Trophoblast cell (in vitro differentiated cells and primary cell): ENCODE results near the gene LINGO4.

Source experiments
- DNase-seq, 2 donors: peaks; one replicate each; pipeline ENCODE4 v3.0.0-alpha.2; 2016
- H2AFZ ChIP-seq: 2 replicates; pipeline ENCODE4 v1.6.1; 2013; ENCODE audit warnings: low read length, moderate library complexity, mild to moderate bottlenecking; ENCODE audit not compliant: insufficient read depth, poor library complexity
- H2AK5ac ChIP-seq: 2 replicates; pipeline ENCODE4 v1.6.1; 2013; ENCODE audit warnings: mild to moderate bottlenecking, low read length
- H2BK120ac ChIP-seq: 2 replicates; pipeline ENCODE4 v1.6.1; 2013; ENCODE audit warnings: low read length, mild to moderate bottlenecking, moderate library complexity; ENCODE audit not compliant: insufficient read depth, poor library complexity
- H2BK12ac ChIP-seq: 2 replicates; pipeline ENCODE4 v1.6.1; 2013; ENCODE audit warnings: mild to moderate bottlenecking, low read length, moderate library complexity
- H2BK5ac ChIP-seq: 2 replicates; pipeline ENCODE4 v1.6.1; 2013; ENCODE audit warnings: low read length, low read depth, moderate library complexity, mild to moderate bottlenecking; ENCODE audit not compliant: poor library complexity
- H3K14ac ChIP-seq: 2 replicates; pipeline ENCODE4 v1.6.1; 2013; ENCODE audit warnings: mild to moderate bottlenecking, low read length
- H3K18ac ChIP-seq: 2 replicates; pipeline ENCODE4 v1.6.1; 2013; ENCODE audit warnings: mild to moderate bottlenecking, low read length
- H3K23ac ChIP-seq: 2 replicates; pipeline ENCODE4 v1.6.1; 2013; ENCODE audit warnings: low read length
- H3K27ac ChIP-seq: 2 replicates; pipeline ENCODE4 v1.5.1; 2013; ENCODE audit warnings: low read depth, mild to moderate bottlenecking, inconsistent platforms, low read length, moderate library complexity
- H3K27me3 ChIP-seq: 2 replicates; pipeline ENCODE4 v1.6.1; 2013; ENCODE audit warnings: inconsistent platforms, mild to moderate bottlenecking, low read length, moderate library complexity; ENCODE audit not compliant: insufficient read depth
- H3K36me3 ChIP-seq, 2 experiments: 1 replicate in 1 of 2; 2 replicates in 1 of 2; pipeline ENCODE4 v1.6.1; 2013; ENCODE audit warnings: low read length in 2 of 2, mild to moderate bottlenecking in 2 of 2, moderate library complexity in 1 of 2; ENCODE audit not compliant: insufficient read depth in 2 of 2, control insufficient read depth in 1 of 2
- H3K4ac ChIP-seq: 2 replicates; pipeline ENCODE4 v1.6.1; 2013; ENCODE audit warnings: low read depth, mild to moderate bottlenecking, low read length, moderate library complexity
- H3K4me1 ChIP-seq, 2 experiments: 1 replicate in 1 of 2; 2 replicates in 1 of 2; pipeline ENCODE4 v1.6.1; 2013; ENCODE audit warnings: low read length in 2 of 2, mild to moderate bottlenecking in 2 of 2, moderate library complexity in 1 of 2; ENCODE audit not compliant: insufficient read depth in 2 of 2, control insufficient read depth in 1 of 2
- H3K4me2 ChIP-seq: 2 replicates; pipeline ENCODE4 v1.6.1; 2013; ENCODE audit warnings: inconsistent platforms, mild to moderate bottlenecking, low read length, moderate library complexity
- H3K4me3 ChIP-seq: 2 replicates; pipeline ENCODE4 v1.5.1; 2013; ENCODE audit warnings: mild to moderate bottlenecking, low read depth, low read length, inconsistent platforms
- H3K79me1 ChIP-seq: one replicate; pipeline ENCODE4 v1.6.1; 2013; ENCODE audit warnings: low read length
- H3K79me2 ChIP-seq: 2 replicates; pipeline ENCODE4 v1.6.1; 2013; ENCODE audit warnings: low read length, mild to moderate bottlenecking; ENCODE audit not compliant: control insufficient read depth, insufficient read depth, poor library complexity
- H3K9ac ChIP-seq: 2 replicates; pipeline ENCODE4 v1.6.1; 2013; ENCODE audit warnings: mild to moderate bottlenecking, low read length
- H3K9me3 ChIP-seq: 2 replicates; pipeline ENCODE4 v1.6.1; 2013; ENCODE audit warnings: low read depth, mild to moderate bottlenecking, control low read depth, inconsistent platforms, low read length; ENCODE audit not compliant: insufficient read depth
- H4K12ac ChIP-seq: 2 replicates; pipeline ENCODE4 v1.6.1; 2013; ENCODE audit warnings: low read depth, mild to moderate bottlenecking, low read length, moderate library complexity
- H4K8ac ChIP-seq: 2 replicates; pipeline ENCODE4 v1.6.1; 2013; ENCODE audit warnings: low read depth, mild to moderate bottlenecking, low read length, moderate library complexity
- H4K91ac ChIP-seq: one replicate; pipeline ENCODE4 v1.6.1; 2013; ENCODE audit warnings: low read depth, mild to moderate bottlenecking, low read length, moderate library complexity
- WGBS: extraction: QIAGEN DNeasy Blood & Tissue Kit; methylation state at CpG from one replicate; pipeline ENCODE4 v1.1.7; 2013; ENCODE audit warnings: missing lambda C conversion rate; ENCODE audit not compliant: insufficient read length, insufficient coverage; ENCODE audit errors: extremely low coverage; 5-methylcytosine and 5-hydroxymethylcytosine counted together

Gene LINGO4

DNA sequence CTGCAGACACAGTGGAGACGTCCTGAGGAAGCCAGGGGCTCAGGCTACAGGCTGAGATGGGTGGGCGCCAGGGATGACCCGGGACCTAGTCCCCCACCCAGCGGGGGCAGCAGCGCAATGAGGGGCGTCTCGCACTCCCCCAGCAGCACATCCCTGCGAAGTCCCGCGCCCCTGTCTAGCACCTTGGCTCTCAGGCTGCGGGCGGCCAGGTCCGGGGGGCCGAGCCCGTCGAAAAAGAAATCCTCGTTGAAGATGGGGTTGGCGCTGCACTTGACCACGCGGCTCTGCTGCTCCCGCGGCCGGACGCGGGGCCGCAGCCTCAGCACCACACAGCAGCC is 32.6 kb upstream of the LINGO4 start:
- H3K79me2 ChIP-seq: peaks cover 8% of the 10 kb centered on the region
- H3K18ac ChIP-seq: peak overlapping the region; percentile 40
- peaks cover 21% of the 10 kb centered on the region for H3K27me3 ChIP-seq
- peaks cover 16% of the 10 kb centered on the region for H3K79me1 ChIP-seq
- no peak for DNase-seq
- no peak overlapping the region for H3K23ac ChIP-seq
- H3K4me2 ChIP-seq: peak overlapping the region; percentile 59
- H3K27ac ChIP-seq: no peak overlapping the region
- peak overlapping the region; percentile 19 for H3K14ac ChIP-seq
- peak overlapping the region; percentile 63 for H4K12ac ChIP-seq
- H3K4ac ChIP-seq: no peak overlapping the region
- H2BK5ac ChIP-seq: no peak overlapping the region
- H3K36me3 ChIP-seq: no peaks in the 10 kb centered on the region
- H2BK12ac ChIP-seq: peak overlapping the region; percentile 39
- H2AK5ac ChIP-seq: peak overlapping the region; percentile 75
- H3K9me3 ChIP-seq: peaks cover 2% of the 10 kb centered on the region
- H2AFZ ChIP-seq: peak overlapping the region; percentile 69
- no peak overlapping the region for H3K4me3 ChIP-seq
- H4K91ac ChIP-seq: peak overlapping the region; percentile 73
- no peak overlapping the region for H3K9ac ChIP-seq
- no CpG with 5 or more reads among the region's 26 CpGs for WGBS
- peak overlapping the region; percentile 73 for H4K8ac ChIP-seq
- H3K4me1 ChIP-seq: peaks cover 24 to 31% of the 10 kb centered on the region in 2 experiments
- peak overlapping the region; percentile 60 for H2BK120ac ChIP-seq

DNA sequence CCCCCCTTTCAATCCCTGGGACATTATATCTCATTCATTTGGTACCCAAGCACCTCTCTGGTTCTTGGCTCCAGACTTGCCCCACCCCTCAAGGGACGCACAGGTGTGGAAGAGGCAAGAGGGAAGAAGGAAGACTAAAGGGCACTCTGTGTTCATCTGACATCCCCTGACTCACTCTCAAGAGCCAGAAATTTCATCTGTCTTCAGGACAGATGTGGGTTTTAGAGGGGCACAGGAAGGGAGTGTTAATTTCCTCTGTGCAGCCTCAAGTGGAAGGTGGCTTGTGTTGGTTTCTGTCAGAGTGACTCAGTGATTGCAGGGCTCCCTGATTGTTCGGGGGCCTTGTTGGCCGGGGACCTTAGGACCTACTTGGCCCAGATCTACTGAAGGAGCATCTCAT is 32.0 kb upstream of the LINGO4 start:
- H3K4me2 ChIP-seq: no peak overlapping the region
- H3K9ac ChIP-seq: no peak overlapping the region
- H2AFZ ChIP-seq: no peak overlapping the region
- peaks cover 24 to 31% of the 10 kb centered on the region in 2 experiments for H3K4me1 ChIP-seq
- H3K27me3 ChIP-seq: peaks cover 21% of the 10 kb centered on the region
- H4K8ac ChIP-seq: no peak overlapping the region
- no peaks in the 10 kb centered on the region for H3K36me3 ChIP-seq
- no peak overlapping the region for H4K12ac ChIP-seq
- H2BK120ac ChIP-seq: no peak overlapping the region
- H2AK5ac ChIP-seq: no peak overlapping the region
- H3K79me1 ChIP-seq: peaks cover 16% of the 10 kb centered on the region
- peak overlapping the region; percentile 15 for H4K91ac ChIP-seq
- WGBS: no CpG with 5 or more reads among the region's 3 CpGs
- no peak overlapping the region for H3K27ac ChIP-seq
- no peak overlapping the region for H3K14ac ChIP-seq
- no peak overlapping the region for H2BK12ac ChIP-seq
- H3K4me3 ChIP-seq: no peak overlapping the region
- peak overlapping the region; percentile 4 for H2BK5ac ChIP-seq
- H3K9me3 ChIP-seq: peaks cover 2% of the 10 kb centered on the region
- no peak overlapping the region for H3K4ac ChIP-seq
- H3K18ac ChIP-seq: no peak overlapping the region
- H3K23ac ChIP-seq: no peak overlapping the region
- H3K79me2 ChIP-seq: peaks cover 8% of the 10 kb centered on the region
- no peak for DNase-seq

DNA sequence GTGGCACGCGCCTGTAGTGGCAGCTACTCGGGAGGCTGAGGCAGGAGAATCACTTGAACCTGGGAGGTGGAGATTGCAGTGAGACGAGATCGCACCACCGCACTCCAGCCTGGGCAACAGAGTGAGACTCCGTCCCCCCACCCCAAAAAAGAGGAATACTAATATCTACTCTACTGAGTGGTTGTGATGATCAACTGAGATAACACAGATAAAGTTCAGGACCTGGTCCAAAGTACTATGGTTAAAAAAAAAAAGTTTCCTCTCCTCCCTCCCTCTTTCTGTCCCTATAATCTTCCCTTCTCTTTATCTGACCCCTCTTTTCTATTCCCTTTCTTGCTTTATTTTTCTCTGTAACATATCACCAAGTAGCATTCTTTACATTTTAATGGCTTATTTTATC is 30.4 kb upstream of the LINGO4 start:
- Histone ChIP-seq H3K4me1 (peaks cover 24 to 31% of the 10 kb centered on the region in 2 experiments), H2AK5ac (no peak overlapping the region), H2BK5ac (no peak overlapping the region), H3K23ac (no peak overlapping the region), H3K14ac (no peak overlapping the region), H3K4ac (no peak overlapping the region), H4K91ac (no peak overlapping the region), H2AFZ (no peak overlapping the region), H2BK120ac (no peak overlapping the region), H4K8ac (no peak overlapping the region), H3K27me3 (peaks cover 21% of the 10 kb centered on the region), H3K9me3 (peaks cover 2% of the 10 kb centered on the region), H3K4me3 (no peak overlapping the region), H3K27ac (no peak overlapping the region), H3K36me3 (no peaks in the 10 kb centered on the region), H3K9ac (no peak overlapping the region), H3K18ac (no peak overlapping the region), H2BK12ac (no peak overlapping the region), H3K79me2 (peaks cover 8% of the 10 kb centered on the region), H3K4me2 (no peak overlapping the region), H3K79me1 (peaks cover 16% of the 10 kb centered on the region), H4K12ac (no peak overlapping the region)
- WGBS: no CpG with 5 or more reads among the region's 7 CpGs
- DNase-seq: no peak

- Histone ChIP-seq H2BK12ac (peak overlapping the region; percentile 11), H2AK5ac (no peak overlapping the region), H3K79me2 (peaks cover 5% of the 10 kb centered on the region), H4K12ac (no peak overlapping the region), H4K8ac (no peak overlapping the region), H3K27ac (no peak overlapping the region), H3K36me3 (no peaks in the 10 kb centered on the region), H3K79me1 (peaks cover 14% of the 10 kb centered on the region), H3K14ac (no peak overlapping the region), H3K4me2 (no peak overlapping the region), H3K18ac (no peak overlapping the region), H3K4me1 (peaks cover 18 to 20% of the 10 kb centered on the region in 2 experiments), H2AFZ (no peak overlapping the region), H3K23ac (no peak overlapping the region), H3K4ac (no peak overlapping the region), H2BK120ac (no peak overlapping the region), H3K27me3 (peaks cover 18% of the 10 kb centered on the region), H3K9me3 (peaks cover 2% of the 10 kb centered on the region), H3K9ac (no peak overlapping the region), H4K91ac (peak overlapping the region; percentile 32), H3K4me3 (no peak overlapping the region), H2BK5ac (no peak overlapping the region)
- WGBS: no CpG with 5 or more reads among the region's 3 CpGs
- DNase-seq: no peak
Observed at GRCh38 chr1:151834239-151834638, 29.0 kb upstream of the LINGO4 start.
